Neutrophil (primary cell): ENCODE results near the gene MRPL18.
"Not testable (repeated sequence)": the region's sequence is repeated elsewhere in the genome, so short reads cannot be mapped to it uniquely, and the experiment has no call there.

Experiments
- H3K27ac ChIP-seq: fragments of 200-600 bp; sonication (generic); 2 replicates; pipeline ENCODE4 v1.5.1; 2016; ENCODE audit warnings: mild to moderate bottlenecking, moderate library complexity
- H3K27me3 ChIP-seq: fragments of 200-600 bp; sonication (generic); 2 replicates; pipeline ENCODE4 v1.6.0; 2016; ENCODE audit warnings: mild to moderate bottlenecking
- H3K36me3 ChIP-seq: fragments of 200-600 bp; sonication (generic); 2 replicates; pipeline ENCODE4 v1.5.1; 2017
- H3K4me1 ChIP-seq, 2 experiments: fragments of 200-600 bp in 1 of 2; sonication (generic) in 1 of 2; 1 replicate in 1 of 2; 2 replicates in 1 of 2; pipeline versions ENCODE4 v1.5.1 to v1.6.1; 2013 to 2016; ENCODE audit warnings: low read depth in 1 of 2, low read length in 1 of 2, mild to moderate bottlenecking in 1 of 2, moderate library complexity in 1 of 2; ENCODE audit not compliant: control insufficient read depth in 1 of 2, insufficient read depth in 1 of 2
- H3K4me3 ChIP-seq, 2 experiments: fragments of 200-600 bp in 1 of 2; sonication (generic) in 1 of 2; 1 replicate in 1 of 2; 2 replicates in 1 of 2; pipeline ENCODE4 v1.5.1; 2013 to 2016; ENCODE audit warnings: low read depth in 1 of 2, low read length in 1 of 2, mild to moderate bottlenecking in 1 of 2, moderate library complexity in 1 of 2
- H3K9me3 ChIP-seq: fragments of 200-600 bp; sonication (generic); 2 replicates; pipeline ENCODE4 v1.5.1; 2016
- TF ChIP-seq, protein P1 (sequence below): fragments of 200-600 bp; sonication (generic); IDR thresholded peaks from 2 replicates; pipeline ENCODE4 v1.5.1; 2016; ENCODE audit warnings: antibody characterized with exemption

MRPL18 gene

DNA sequence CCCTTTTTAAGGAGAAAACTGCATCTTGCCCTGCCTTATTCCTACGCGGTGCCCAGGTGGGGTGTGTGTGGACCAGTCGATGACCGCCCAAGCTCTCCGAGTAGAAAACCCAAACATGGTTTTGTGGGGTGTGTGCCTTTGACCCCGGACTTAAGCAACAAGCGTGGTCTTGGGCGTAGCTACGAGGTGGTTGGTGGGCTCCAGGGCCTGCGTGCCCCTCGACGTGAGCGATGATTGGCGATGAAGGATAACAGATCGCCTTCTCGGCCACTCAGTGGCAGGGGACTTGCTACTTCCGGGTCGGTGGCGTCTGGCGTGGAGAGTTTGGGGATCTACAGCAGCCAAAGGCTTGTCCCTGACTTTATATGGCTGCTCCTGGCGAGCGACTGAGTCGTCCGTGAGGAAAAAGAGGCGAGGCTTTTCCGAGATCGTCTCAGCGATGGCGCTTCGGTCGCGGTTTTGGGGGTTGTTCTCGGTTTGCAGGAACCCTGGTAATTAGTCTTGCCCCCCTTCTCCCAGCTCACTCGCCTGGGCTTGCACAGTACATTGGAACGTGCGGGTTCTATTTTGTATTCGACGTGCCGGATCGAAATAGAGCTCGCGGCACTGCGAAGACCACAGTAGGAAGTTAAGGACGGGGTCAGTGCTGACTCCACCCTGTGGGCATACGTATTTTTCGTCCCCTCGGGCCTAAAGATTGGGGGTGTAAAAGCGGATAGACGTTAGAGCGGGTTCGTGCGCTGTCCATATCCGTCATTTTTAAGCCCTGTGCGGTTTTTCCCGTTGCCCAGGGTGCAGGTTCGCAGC, at the start of gene MRPL18:
TSS of gene MRPL18 (plus strand) at position 319 of the 807 bp plus-strand sequence. CDS start at position 440, 121 bp downstream.
- peaks cover 36 to 41% of the 10 kb centered on the region in 2 experiments for H3K4me1 ChIP-seq
- H3K27me3 ChIP-seq, result no peaks in the 10 kb centered on the region
- TF ChIP-seq, protein P1, sequence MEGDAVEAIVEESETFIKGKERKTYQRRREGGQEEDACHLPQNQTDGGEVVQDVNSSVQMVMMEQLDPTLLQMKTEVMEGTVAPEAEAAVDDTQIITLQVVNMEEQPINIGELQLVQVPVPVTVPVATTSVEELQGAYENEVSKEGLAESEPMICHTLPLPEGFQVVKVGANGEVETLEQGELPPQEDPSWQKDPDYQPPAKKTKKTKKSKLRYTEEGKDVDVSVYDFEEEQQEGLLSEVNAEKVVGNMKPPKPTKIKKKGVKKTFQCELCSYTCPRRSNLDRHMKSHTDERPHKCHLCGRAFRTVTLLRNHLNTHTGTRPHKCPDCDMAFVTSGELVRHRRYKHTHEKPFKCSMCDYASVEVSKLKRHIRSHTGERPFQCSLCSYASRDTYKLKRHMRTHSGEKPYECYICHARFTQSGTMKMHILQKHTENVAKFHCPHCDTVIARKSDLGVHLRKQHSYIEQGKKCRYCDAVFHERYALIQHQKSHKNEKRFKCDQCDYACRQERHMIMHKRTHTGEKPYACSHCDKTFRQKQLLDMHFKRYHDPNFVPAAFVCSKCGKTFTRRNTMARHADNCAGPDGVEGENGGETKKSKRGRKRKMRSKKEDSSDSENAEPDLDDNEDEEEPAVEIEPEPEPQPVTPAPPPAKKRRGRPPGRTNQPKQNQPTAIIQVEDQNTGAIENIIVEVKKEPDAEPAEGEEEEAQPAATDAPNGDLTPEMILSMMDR, result peak; percentile 18

DNA sequence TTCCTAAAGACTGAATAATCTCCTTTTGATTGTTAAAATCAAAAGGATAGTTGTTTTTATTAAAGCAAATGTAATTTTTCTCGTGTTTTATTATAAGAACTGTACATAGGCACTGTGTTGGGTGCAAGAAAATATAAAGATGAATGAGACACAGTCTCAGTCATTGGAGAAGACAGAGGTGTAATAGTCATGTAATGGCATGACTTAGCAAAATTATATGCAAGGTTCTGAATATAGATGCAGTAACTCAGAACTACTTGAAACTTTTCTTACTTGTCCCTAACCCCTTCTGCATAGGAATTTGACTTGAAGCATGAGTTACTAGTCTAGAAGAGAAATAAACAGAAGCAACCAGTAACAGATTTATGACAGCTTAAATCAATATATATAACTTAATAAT, 48.1 kb upstream of the MRPL18 start:
- TF ChIP-seq, protein P1, result no peak
- Histone ChIP-seq H3K27me3 (no peaks in the 10 kb centered on the region), H3K4me1 (peaks cover 32 to 33% of the 10 kb centered on the region in 2 experiments), H3K9me3 (no peaks in the 10 kb centered on the region), H3K27ac (peak overlapping the region; percentile 54), H3K4me3 (no peak overlapping the region), H3K36me3 (peaks cover 69% of the 10 kb centered on the region)

More for the DNA sequence above, at the start of gene MRPL18:
- H3K27ac ChIP-seq, result peak within 1 kb of the TSS; percentile 91
- H3K36me3 ChIP-seq, result peaks cover 25% of the 10 kb centered on the region
- peak within 1 kb of the TSS; percentile 85 to 87 for H3K4me3 ChIP-seq
- no peaks in the 10 kb centered on the region for H3K9me3 ChIP-seq

DNA sequence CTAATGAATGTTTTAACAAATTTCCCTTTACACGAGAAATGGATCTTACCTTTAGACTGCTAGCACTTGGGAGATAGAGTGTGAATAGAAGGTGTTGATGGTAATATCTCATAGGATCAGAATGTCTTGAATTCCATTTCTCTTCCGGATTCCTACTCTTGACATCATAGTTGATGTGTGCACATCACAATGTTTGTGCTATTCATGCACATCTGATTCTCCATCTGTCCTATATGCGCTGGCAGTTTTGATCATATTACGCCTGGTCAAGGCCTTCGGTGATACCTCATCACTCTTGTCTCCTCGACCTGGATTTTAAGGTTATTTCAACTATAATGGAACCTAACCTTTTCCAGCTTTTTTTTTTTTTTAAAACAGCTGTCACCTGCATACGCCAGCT, 45.2 kb upstream of the MRPL18 start:
- H3K36me3 ChIP-seq, result peaks cover 95% of the 10 kb centered on the region
- TF ChIP-seq, protein P1, result no peak
- no peaks in the 10 kb centered on the region for H3K27me3 ChIP-seq

DNA sequence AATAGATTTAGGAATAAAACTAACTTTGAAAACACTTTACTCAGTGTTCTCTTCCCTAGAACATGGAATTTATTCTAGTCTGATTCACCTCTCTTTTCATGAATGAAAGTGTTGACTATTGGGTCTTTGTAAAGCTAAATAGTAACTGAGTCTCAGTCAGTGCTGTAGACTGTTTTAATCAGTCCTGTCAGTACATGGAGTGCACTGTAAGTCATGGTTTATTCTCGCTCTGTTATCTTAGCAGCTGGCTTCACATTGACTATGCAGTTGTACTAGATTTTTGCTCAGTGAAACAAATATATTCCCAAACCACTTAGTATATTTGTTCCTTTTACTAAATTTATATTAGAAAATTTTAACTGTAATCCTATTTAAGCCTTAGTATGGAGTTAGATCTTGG, 43.5 kb upstream of the MRPL18 start:
- Histone ChIP-seq H3K4me3 (no peak overlapping the region), H3K4me1 (no peaks in the 10 kb centered on the region), H3K27ac (no peak overlapping the region), H3K27me3 (no peaks in the 10 kb centered on the region), H3K9me3 (no peaks in the 10 kb centered on the region), H3K36me3 (peaks cover 99% of the 10 kb centered on the region)
- TF ChIP-seq, protein P1, result no peak

More for the DNA sequence above, 45.2 kb upstream of the MRPL18 start:
- Histone ChIP-seq H3K4me1 (peaks cover 3 to 4% of the 10 kb centered on the region in 2 experiments), H3K27ac (peak overlapping the region; percentile 36), H3K4me3 (no peak overlapping the region), H3K9me3 (no peaks in the 10 kb centered on the region)

DNA sequence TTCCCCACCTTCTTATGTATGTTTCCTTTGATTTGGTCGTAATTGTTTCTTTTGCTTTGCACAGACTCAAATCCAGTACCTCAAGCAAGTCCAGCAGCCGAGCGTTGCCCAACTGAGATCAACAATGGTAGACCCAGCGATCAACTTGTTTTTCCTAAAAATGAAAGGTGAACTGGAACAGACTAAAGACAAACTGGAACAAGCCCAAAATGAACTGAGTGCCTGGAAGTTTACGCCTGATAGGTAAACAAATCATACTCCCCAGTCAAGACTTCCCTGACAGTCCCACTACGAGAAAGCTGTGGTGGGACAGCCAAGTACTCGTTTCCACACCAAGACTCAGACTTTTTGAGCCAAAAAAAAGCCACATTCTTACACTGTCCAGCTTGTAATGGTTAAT, 42.1 kb upstream of the MRPL18 start:
- not testable (repeated sequence) for H3K27me3 ChIP-seq, H3K4me1 ChIP-seq, H3K27ac ChIP-seq, H3K9me3 ChIP-seq, H3K4me3 ChIP-seq
- peaks cover 98% of the 10 kb centered on the region for H3K36me3 ChIP-seq

DNA sequence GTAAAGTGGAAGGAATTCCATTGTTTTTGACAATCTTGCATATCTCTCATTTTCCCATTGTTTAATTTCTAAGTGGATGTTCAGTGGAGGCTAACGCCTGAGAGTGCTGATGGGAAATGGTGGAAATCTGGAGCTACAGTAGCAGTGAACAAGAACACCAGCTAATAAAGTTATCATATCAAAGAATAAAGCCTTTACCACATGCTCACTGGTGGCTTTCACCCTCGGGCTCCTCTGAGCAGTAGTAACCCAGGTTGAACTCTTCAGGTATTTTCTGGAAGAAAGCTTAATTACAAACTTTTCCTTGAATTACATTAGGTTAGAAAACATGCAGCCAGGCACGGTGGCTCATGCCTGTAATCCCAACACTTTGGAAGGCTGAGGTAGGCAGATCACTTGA, 38.8 kb upstream of the MRPL18 start:
- H3K4me3 ChIP-seq, result no peak overlapping the region
- no peaks in the 10 kb centered on the region for H3K27me3 ChIP-seq
- H3K9me3 ChIP-seq, result no peaks in the 10 kb centered on the region
- TF ChIP-seq, protein P1, result no peak
- H3K36me3 ChIP-seq, result peaks cover 96% of the 10 kb centered on the region
- H3K4me1 ChIP-seq, result no peaks in the 10 kb centered on the region
- H3K27ac ChIP-seq, result no peak overlapping the region
